ENCODE data around the gene C19orf44.
"Not testable (repeated sequence)": the region's sequence is repeated elsewhere in the genome, so short reads cannot be mapped to it uniquely, and the experiment has no call there.

Gene C19orf44

DNA sequence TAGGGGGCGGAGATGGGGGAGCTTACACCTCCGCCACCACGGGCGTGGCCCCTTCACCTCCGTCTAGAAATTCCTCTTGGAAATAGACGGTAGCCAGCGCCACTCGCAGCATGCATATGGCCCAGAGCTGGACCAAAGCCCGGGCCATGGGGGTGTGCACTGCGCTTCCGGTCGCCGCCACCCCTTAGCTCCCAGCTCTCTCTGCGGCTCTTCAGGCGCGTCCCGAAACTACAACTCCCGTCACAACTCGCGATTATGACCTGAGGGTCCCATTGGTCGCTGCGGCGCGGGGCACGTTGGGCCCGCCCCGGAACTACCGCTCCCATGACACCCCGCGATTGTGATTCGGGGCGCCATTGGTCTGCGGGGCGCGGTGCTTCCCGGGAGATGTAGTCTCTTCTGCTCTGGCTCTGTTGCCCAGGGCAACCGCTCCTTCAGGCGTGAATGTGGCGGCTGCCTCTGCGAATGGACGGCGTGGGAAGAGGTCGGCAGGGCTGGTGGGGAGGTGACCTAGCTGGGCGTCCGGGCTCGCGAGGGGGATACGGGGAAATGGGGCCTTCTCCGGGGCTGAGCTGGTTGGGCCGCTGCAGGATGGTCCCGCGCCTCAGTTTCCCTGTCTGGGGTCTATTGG is at the start of gene C19orf44, which contains the start of gene CALR3:
Gene C19orf44, plus strand, starts transcription at position 413 of the 631 bp plus-strand sequence. CDS start 4,399 bp downstream, outside the sequence.
Gene CALR3, minus strand, starts transcription at position 186 of the 631 bp plus-strand sequence. Its CDS starts 38 bp downstream, at position 148.
- DNase-seq (ENCODE audit: low spot score) = peak; percentile 93

DNA sequence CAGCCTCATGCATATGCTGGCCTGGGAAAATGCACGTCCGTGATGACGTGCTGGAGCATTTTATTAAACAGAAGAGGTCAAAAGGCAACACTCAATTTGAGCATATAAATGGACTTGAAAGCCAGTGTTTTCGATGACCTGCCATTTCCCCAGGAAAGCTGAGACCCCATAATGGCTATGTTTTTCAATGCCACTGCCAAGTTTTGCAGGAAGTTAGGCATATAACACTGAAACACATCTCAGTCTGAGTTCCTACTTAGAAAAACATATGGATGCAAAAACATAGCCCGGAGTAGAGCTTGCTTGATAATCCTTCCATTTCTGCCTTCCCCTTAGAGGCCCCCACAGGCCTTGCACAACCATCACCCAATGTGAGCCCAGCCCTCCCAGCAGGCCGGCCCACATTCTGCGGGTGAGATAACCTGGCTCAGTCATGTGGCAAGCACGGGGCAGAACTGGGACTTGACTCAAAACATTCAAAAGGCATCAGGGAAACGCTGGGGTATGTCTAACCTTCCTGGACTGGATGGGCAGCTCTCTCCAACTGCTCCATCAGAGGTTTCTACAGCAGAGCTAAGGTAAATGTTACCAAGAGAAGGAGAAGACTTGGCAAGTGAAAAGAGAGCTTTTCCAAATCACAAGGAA is 49.3 kb upstream of the C19orf44 start:
- DNase-seq (ENCODE audit: low spot score) = peak; percentile 50

DNA sequence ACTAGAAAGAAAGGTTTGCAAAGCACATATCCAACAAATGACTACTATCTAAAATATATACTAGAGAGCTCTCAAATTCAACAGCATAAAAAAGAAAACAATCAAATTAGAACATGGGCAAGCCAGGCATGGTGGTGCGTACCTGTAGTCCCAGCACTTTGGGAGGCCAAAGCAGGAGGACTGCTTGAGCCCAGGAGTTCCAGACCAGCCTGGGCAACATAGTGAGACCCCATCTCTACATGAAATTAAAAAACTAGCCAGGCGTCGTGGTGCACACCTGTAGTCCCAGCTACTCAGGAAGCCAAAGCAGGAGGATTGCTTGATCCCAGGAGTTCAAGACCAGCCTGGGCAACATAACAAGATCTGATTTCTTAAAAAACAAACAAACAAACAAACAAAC is 47.3 kb upstream of the C19orf44 start:
- not testable (repeated sequence) for DNase-seq (ENCODE audit: low spot score)

DNA sequence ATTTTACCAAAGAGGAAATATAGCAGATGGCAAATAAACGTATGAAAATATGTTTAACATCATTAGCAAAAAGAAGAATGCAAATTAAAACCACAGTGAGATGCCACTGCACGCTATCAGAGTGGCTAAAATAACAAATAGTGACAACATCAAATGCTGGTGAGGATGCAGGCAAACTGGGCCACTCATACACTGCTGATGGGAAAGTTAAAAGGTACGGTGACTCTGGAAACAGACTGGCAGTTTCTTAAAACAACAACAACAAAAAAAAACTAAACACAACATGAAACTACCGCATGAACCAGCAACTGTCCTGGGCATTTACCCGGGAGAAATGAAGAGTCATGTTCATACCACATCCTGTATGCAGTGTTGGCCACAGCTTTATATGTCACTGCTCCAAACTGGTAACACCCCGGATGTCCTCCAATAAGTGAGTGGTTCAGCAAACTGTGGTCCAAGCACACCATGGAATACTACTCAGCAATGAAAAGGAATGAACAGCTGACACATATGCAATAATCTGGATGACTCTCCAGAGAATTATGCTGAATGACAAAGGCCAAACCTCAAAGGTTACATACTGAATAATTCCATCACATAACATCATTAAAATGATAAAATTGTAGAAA is 46.7 kb upstream of the C19orf44 start:
- no peak for DNase-seq (ENCODE audit: low spot score)

DNA sequence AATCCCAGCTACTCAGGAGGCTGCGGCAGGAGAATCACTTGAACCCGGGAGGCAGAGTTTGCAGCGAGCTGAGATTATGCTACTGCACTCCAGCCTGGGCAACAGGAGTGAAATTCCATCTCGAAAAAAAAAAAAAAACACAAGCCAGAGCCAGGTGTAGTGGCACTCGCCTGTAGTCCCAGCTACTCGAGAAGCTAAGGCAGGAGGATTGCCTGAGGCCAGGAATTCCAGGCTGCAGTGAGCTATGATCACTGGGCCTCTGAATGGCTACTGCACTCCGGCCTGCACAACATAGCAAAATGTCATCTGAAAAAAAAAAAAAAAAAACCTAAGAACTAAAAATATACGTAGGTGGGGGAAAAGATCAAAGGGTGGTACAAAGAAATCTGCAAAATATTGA is 43.9 kb upstream of the C19orf44 start:
- no peak for DNase-seq (ENCODE audit: low spot score)

DNA sequence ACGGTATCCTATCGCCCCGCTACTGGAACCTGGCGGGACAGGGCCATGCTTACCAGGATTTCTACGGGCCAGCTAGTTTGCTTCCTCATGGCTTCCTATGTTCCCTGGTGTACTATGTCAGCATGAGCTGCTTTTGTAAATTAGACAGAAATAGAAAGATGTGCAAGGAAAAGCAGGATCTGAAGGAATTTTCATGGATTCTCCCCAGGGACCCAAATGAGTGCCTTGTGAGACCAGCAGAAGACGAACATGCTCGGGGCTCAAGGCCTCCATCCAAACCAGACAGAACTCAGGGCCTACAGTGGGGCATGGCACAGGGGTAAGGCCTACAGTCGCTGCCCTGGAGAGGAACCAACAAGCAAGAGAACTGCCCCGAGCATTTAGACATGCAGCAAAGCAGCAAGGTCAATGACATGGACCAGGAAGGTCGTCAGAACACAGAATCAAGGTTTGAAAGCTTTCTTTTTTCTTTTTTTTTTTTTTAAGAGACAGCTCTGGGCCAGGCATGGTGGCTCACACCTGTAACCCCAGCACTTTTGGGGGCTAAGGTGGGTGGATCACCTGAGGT is 41.8 kb upstream of the C19orf44 start:
- DNase-seq (ENCODE audit: low spot score) = no peak

DNA sequence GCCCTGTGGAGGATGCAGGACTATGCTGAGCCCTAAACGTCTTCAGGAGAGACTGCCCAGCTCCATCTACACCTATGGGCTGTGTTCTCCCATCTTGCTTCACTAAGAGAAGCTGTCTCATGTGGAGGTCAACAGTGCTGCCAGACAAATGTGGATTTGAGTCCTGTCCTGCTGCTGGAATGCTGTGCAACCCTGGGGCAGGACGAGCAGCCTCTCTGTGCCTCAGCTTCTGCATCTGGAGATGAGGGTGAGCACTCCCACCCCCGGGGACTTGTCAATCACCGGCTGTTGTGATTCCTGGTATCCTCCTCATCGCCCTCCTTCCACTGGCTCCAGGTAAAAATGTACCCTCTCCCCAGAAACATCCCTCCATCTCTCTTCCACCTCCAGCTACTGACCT is 40.7 kb upstream of the C19orf44 start:
- DNase-seq (ENCODE audit: low spot score) = no peak

DNA sequence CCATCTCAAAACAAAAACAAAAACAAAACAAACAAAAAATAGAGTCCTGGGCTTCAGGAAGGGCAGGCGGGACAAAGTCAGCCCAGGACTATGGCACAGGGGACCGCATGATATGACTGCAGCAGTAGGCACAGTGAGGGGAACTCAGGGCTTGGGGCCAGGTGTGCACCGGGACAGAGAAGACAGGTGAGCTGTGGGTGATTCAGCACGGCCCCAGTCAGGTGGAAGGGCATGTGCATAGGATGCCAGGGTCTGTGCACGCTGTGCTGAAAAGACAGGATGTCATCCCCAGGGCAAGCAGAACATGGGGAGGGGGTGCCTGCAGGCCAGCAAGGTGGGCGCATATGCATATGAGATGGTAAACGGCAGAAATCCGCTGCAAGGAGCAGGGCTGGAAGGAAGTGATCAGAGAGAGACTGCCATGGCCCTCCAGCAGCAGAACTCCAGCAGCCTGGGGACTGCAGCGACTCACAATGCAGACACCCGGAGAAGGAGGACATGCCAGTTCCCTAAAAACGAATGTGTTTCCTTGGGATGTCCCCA is 39.5 kb upstream of the C19orf44 start:
- DNase-seq (ENCODE audit: low spot score) = no peak

DNA sequence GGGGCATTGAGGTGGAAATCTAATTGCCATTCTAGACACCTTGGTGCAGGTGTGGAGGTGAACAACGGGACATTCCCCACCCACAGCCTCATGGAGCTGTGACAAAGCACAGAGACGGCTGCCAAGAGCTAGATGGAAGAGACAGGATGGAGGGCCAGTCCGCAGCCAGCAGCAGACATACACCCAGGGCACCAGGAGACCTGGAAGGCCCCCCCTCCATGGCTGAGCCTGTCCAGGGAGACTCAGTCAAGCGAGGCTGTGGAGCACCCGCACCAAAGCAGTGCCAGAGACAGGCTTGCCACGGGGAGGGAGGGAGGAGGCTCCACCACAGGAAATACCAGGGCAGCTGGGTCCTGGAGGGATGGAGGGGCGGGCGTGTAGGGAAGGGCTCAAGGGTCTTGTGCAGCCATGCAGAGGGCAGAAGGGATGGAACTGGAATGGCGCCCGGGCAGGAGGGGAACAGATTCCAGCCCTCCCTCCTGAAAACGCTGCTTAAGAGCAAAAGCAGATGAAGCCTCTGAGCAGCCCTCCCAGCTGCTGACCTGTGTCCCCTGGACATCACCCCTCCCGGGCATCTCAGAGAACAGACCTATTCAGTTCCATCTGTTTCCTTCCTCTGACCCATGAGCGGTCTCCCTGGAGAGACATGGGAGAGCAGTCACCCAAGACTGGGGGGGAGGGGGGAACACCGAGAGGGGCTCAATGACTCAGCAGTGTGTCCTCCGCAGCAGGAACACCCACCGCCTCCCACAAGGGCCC is 38.8 kb upstream of the C19orf44 start:
- peak; percentile 33 for DNase-seq (ENCODE audit: low spot score)

DNA sequence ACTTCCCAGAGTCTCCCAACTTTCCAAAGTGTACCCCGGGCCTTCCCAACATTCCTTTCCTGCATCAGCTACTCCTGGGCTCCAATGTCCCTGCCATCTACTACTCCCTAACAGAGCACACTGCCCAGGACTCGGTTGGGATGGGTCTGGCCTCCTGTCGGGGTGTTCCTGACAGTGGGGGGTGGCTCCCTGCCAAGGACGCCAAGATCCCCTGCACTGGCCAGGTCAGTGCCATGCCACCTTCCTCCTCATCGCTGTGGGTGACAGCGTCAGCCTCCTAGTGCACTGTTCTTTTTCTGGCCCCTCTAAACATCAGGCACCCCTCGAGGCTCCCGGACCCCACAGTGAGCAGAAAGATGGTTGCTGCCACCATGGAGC is 38.3 kb upstream of the C19orf44 start:
- no peak for DNase-seq (ENCODE audit: low spot score)

DNA sequence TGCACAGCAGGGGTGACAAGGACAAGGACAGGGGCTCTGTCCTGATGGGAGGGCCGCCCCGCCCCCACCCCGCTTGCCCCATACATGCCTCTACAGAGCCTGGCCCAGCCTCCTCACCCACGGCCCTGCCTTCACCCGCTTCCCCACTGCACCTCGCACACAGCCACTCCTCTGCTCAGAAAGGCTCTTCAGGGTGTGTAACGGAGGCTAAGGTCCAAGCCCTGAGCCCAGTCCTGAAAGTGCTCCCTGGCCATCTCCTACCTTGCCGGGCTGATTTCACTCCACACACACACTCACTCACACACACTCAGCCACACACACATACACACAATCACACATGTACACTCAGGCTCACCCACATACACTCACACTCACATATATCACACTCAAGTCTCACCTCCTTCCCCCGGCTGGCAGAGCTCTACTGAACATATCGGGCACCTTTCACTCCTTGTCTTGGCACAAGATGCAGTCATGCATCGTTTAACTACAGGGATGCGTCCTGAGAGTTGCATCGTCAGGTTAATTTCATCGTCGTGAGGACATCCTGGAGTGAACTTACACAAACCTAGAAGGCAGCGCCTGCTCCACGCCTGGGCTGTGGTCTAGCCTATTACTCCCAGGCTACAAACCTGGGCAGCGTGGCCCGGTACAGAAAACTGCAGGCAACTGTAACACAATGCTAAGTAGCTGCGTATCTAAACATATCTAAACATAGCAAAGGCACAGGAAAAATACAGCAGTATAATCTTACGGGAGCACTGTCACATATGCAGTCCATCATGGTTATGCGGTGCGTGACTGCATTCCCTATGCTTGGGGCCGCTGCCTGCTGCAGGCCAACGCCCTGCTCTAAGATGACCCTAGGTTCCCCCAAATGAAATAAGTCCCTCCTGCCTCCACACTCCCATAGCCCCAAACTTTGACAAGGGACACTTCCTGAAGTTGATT is 37.5 kb upstream of the C19orf44 start:
- no peak for DNase-seq (ENCODE audit: low spot score)

DNA sequence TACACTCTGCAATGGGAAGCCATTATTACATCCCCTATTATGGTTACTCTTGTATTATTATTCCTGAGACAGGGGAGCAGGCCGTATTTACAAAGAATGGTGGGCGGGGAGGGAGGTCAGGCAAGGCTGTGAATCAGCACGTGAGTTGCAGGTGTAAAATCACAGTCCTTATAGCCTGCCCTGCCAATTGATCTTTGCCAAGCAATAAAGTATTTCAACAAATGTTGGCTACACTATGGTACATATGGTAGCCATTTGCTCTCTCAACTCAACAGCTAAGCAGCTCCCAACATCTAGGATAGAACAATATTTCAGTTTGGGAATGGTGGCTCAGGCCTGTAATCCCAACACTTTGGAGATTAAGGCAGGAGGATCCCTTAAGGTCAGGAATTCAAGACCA is 36.5 kb upstream of the C19orf44 start:
- no peak for DNase-seq (ENCODE audit: low spot score)

DNA sequence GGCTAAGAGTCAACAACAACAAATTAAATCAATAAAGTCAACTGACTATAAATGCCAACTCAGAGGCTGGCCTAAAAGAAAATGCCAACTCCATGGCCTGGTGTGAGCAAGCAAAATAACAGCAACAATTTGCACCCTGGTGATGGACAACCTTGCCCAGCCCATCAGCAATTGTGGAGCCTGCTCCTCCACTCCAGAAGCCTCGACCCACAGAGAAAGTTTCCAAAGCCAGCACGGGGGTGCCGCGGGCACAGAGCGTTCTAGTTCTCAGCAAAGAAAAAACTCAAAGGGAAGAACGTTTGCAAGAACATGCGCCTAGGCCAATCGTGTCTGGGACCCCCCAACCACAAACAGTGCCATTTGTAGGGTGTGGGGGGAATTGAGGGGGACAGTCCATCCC is 35.7 kb upstream of the C19orf44 start:
- DNase-seq (ENCODE audit: low spot score) = no peak

DNA sequence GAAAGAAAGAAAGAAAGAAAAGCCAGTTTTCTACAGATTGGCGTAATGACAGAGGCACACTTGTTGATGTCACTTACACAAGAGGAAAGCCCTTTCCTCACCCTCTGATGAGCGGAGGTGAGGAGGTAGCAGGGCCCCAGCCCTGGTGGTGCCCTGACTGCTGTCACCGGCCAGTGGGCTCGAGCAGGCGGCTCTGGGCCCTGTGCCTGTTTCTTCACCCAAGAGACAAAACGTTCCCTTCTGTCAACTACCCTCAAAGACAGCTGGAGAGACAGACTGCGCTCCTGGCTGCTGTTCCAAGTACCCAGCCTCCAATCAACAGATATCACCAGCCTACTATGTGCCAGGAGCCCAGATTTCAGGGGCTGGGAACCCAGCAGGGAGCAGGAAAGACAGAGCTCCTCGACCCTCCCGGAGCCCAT is 34.6 kb upstream of the C19orf44 start:
- no peak for DNase-seq (ENCODE audit: low spot score)

DNA sequence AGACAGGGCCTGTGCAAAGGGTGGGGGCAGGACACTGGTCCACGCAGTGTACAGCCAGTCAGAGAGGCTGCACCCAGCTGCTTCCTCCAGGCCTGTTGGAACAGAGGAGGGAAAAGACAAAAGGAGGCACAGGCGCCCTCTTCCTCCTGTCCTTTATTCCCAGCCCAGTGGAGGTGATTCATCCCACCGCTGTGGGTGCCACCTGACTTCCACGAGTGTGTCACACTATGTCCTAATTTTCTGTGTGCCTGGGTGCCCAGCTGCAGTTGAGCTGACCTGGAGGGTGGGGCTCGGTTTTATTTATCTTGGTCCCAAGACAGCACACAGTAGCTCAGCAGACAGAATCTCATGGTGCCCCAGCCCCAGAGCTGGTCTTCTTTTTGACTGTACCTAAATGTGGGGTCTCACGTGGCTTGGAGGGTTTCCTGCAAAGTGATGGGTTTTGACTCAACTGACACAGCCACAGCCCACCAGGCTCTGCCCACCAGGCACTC is 33.4 kb upstream of the C19orf44 start:
- no peak for DNase-seq (ENCODE audit: low spot score)

DNA sequence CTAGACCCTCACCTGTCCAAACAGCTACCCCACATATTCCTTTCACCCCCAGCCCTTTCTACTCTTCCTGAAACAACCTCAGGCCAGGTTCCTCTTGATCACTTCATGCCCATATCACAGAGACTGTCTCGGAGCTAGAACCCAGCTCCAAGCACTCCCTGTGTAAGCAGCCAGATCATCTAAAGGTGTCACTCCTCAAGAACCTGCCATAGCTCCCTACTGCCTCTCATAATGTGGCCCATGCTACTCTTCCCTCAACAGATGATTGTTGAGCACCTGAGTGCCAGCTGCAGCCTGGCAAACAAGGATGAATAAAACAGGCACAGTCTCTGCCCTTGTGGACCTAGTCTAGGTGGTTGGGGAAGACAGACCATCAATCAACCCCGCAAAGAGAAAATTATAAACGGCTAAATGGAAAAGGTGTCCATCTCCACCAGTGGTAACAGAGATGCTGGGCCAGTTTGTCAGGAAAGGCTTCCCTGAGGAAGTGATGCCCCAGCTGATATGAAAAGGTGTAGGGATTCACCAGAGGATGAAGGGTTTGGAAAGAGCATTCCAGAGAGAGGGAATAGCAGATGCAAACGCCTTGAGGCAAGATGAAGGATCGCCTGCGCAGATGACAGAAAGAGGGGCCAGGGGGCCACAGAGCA is 32.7 kb upstream of the C19orf44 start:
- no peak for DNase-seq (ENCODE audit: low spot score)

DNA sequence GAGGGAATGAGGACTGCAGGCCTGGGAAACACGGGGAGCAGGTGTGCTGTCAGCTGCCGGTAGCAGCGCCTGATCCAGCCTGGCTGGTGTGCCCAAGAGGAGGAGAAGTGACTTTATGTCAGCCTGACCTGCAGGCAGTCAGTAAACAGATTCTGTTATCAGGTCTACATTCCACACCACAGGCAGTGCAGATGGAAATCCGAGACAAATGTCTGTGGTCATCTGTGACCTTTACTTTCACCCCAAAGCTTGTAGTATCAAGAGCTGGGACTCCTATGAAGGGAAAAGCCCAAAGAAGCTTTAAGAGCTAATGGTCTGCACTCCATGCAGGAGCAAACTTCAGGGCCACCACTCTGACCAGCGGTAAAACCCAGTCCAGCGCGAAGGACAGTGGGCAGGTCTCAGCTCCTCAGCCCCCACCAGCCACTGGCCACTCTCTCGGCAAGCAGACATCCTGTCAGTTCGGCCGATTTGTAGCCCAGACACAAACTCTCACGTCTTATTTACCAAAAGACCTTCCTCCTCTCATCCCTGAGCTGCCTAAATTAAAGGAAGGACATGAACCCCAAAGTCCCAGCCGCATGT is 32.1 kb upstream of the C19orf44 start:
- DNase-seq (ENCODE audit: low spot score) = no peak

DNA sequence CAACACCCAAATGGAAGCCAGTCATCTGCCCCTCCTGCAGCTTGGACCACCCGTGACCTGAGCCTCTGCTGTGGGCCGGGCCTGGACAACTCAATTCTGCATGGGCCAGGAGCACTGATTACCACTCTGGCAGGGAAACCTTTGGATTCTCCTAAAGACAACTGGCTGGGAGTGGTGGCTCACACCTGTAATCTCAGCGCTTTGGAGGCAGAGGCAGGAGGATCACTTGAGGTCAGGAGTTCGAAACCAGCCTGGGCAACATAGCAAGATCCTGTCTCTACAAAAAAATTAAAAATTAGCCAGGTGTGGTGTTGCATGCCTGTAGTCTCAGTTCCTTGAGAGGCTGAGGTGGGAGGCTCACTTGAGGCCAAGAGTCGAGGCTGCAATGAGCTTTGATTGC is 31.0 kb upstream of the C19orf44 start:
- no peak for DNase-seq (ENCODE audit: low spot score)

DNA sequence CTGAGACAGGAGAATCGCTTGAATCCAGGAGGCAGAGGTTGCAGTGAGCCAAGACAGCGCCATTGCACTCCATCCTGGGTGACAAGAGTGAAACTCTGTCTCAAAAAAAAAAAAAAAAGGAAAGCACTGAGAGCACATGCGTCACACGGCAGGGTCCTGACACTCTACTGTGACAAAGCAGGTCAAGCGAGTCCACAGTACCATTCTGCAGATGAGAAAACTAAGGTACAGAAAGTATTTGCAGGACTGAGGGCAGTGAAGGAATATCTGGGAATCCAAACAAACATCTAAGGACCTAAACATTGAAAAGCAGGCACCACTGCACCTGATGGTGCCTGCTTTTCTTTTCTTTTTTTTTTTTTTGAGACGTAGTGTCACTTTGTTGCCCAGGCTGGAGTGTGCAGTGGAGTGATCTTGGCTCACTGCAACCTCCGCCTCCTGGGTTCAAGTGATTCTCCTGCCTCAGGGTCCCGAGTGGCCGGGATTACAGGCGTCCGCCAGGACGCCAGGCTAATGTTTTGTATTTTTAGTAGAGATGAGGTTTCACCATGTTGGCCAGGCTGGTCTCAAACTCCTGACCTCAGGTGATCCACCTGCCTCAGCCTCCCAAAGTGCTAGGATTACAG is 29.3 kb upstream of the C19orf44 start:
- DNase-seq (ENCODE audit: low spot score) = not testable (repeated sequence)
